LNCaP clone FGC (cell line): Measurements from ENCODE around the gene NAXD.
A peak's percentile ranks its signal among the peaks of the same experiment; 100 is the strongest.

Experiments used
- DNase-seq: peaks from one replicate; pipeline ENCODE4 v3.0.0-alpha.2; 2011; ENCODE audit warnings: low read depth
- H3K4me3 ChIP-seq: 2 replicates; pipeline ENCODE4 v1.5.1; 2011; ENCODE audit warnings: mild to moderate bottlenecking, low read depth, low read length, control low read depth
- TF ChIP-seq, protein P1 (sequence below): IDR thresholded peaks from 2 replicates; pipeline ENCODE4 v1.5.1; 2012; ENCODE audit warnings: mild to moderate bottlenecking; ENCODE audit not compliant: control insufficient read depth, insufficient read depth; ENCODE audit errors: extremely low read depth

The NAXD gene

DNA sequence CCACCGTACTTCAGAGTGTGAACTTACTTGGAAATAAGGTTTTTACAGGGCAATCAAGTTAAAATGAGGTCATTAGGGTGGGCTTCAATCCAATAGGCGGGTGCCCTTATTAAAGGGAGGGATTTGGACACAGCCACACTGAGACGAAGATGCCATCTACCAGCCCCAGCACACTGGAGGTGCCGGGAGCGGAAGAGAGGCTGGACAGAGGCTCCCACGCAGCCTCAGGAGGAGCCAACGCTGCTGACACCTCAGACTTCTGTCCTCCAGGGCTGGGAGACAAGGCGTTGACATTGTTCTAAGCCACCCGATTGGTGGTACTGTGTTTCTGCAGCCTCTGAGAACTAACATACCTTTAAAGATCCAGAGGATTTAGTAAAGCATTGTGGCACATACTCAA lies 41.2 kb upstream of the NAXD start:
- DNase-seq: no peak
- H3K4me3 ChIP-seq: no peak overlapping the region
- TF ChIP-seq, protein P1, sequence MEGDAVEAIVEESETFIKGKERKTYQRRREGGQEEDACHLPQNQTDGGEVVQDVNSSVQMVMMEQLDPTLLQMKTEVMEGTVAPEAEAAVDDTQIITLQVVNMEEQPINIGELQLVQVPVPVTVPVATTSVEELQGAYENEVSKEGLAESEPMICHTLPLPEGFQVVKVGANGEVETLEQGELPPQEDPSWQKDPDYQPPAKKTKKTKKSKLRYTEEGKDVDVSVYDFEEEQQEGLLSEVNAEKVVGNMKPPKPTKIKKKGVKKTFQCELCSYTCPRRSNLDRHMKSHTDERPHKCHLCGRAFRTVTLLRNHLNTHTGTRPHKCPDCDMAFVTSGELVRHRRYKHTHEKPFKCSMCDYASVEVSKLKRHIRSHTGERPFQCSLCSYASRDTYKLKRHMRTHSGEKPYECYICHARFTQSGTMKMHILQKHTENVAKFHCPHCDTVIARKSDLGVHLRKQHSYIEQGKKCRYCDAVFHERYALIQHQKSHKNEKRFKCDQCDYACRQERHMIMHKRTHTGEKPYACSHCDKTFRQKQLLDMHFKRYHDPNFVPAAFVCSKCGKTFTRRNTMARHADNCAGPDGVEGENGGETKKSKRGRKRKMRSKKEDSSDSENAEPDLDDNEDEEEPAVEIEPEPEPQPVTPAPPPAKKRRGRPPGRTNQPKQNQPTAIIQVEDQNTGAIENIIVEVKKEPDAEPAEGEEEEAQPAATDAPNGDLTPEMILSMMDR: no peak

DNA sequence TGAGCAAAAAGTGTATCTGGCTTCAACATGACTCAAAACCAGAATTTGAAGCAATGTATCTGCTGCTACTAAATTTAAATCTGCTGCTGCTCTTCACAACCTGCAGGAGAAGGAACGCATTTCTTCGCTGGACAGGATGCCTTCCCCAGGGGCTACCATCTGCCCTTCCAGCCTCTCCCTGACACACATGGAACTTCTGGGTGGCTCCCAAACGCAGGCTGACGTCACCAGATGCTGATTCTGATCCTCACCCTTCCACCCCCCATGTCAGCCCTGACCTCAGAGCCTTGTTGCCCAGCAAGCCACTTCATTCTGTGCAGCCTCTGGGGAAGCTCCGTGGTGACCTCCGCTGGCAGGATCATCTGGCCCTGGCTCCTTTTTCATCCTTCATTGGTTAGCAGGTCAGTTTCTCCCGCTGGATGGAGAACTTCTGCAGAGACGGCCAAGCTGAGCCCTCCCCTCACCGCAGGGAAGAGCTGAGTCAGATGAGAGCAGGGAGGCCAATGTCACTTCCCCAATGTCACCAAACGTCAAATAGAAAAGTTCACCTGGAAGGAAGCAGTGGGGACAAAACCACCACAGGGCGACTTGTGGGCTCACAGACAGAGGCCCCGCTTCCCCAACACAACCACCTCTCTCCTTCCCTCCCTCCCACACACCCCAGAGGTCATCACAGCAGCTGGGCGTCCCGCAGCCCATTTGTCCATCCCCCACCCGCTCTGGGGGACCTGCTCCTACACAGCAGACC lies 39.8 kb upstream of the NAXD start:
- DNase-seq: no peak
- H3K4me3 ChIP-seq: no peak overlapping the region
- TF ChIP-seq, protein P1: 0 out of 2 replicates have a peak, but pooled peaks have one; percentile 23

DNA sequence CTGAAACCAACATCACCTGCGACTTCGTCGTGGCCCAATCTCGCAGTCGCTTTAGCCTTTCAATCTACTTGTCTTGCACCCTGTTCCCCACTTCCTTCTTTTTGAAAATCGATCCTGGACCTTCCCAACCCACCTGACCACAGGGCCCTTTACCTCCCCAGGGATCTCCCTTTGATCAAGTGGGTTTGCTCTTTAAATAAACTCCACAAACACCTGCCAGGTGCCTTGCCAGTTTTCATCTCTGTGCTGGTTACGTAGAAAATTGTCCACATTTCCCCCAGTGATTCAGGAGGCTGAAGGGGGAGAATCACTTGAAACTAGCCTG lies 39.3 kb upstream of the NAXD start:
- no peak for DNase-seq
- TF ChIP-seq, protein P1: no peak
- H3K4me3 ChIP-seq: no peak overlapping the region

DNA sequence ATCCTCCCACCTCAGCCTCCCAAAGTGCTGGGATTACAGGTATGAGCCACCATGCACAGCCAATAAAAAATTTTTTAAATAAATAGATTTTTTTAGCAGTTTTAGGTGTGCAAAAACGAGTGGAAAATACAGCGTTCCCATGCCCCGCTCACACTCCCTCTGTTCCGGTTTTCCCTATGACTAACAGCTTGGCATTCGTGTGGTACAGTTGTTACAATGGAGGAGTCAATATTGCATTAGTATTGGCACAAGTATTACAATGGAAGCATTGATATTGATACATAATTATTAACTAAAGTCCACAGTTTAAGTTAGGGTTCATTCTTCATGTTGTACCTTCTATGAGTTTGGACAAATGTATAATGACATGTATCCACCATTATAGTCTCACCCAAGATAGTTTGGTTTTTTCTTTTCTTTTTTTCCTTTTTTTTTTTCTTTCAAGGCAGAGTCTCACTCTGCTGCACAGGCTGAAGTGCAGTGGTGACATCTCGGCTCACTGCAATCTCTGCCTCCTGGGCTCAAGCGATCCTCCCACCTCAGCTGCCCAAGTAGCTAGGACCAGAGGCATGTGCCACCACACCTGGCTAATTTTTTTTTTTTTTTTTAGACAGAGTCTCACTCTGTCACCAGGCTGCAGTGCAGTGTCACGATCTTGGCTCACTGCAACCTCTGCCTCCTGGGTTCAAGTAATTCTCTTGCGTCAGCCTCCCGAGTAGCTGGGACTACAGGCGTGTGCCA lies 38.4 kb upstream of the NAXD start:
- DNase-seq: no peak
- no peak overlapping the region for H3K4me3 ChIP-seq
- TF ChIP-seq, protein P1: no peak

DNA sequence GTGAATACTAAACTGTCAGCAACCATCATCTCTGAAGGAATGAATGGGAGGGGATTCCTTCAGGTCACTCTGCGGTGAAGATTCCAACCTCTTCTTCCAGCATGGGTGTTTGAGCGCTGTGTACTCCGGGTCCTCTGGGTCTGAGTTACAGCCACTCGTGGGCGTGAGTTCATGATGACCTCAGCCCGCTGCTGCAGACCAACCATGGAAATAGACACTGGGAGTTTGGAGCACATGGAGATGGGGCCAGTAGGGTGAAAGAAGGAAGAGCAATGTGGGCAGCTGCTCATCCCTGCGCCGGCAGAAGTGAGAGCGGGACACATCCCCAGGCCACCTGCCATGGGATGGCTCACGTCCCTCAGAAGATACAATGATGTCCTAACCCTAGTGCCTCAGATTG lies 37.0 kb upstream of the NAXD start:
- TF ChIP-seq, protein P1: no peak
- no peak overlapping the region for H3K4me3 ChIP-seq
- no peak for DNase-seq

DNA sequence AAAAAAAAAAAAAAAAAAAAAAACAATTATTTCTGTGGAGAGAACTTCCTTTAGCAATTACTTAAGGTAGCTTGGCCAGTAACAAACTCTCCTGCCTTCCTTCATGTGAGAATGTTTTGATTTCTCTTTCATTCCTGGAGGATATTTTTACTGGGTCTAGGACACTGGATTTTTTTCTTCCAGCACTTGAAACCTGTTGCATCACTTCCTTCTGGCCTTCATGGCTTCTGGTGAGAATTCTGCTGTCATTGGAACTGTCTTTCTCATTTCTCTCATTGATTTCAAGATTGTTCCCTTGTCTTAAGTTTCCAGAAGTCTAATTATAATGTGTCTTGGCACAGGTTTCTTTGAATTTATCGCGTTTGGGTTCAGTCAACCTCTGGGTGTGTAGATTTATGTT lies 34.5 kb upstream of the NAXD start:
- TF ChIP-seq, protein P1: no peak
- no peak overlapping the region for H3K4me3 ChIP-seq
- DNase-seq: no peak
